Measurements from ENCODE around the gene MC2R. TPM values are rescaled to one million over a fixed set of nuclear protein-coding genes. Genes with fewer than 3 reads are reported as not detected.

Gene MC2R
- total and polyA plus RNA-seq, 10 of the 15 experiments (the other 5 are each of a cell fraction or from before 2014, with no cell fraction given): 0.15 TPM; not detected in 9

DNA sequence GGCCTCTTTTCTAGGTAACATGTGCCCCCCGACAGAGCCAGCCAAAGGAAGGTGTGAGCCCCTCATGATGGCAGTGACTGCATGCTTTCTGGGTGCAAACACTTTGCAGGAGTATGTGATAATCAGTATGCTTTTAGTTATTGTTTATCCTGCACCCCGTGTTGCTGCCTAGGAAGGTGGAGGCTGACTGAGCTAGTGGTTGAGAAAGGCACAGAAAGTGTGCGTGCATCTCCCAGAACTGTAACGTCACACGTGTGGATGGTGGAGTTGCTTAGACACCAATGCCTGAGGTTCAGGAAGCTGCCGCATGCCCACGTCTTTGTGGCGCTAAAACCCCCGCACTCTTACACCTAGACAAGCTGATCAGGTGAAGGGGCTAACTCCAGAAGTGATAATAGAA is 580 bp downstream of the MC2R start:
- DNase-seq (ENCODE audit: low read depth, low spot score) (no peak), FAIRE-seq (no peak), ATAC-seq (no peak)
- TF ChIP-seq KLF5 (IDR thresholded peaks at IDR 0.05; ENCODE audit: partially characterized antibody): no peak
- TF ChIP-seq ZZZ3 (IDR thresholded peaks at IDR 0.05; ENCODE audit: control insufficient read depth, insufficient read length, low read depth): no peak
- TF ChIP-seq NFXL1 (IDR thresholded peaks at IDR 0.05; ENCODE audit: borderline replicate concordance): no peak
- TF ChIP-seq BHLHE40 (IDR thresholded peaks at IDR 0.05; ENCODE audit: borderline replicate concordance in 1 of 2, low read depth in 2 of 2, low read length in 1 of 2): no peak
- TF ChIP-seq, protein P1, sequence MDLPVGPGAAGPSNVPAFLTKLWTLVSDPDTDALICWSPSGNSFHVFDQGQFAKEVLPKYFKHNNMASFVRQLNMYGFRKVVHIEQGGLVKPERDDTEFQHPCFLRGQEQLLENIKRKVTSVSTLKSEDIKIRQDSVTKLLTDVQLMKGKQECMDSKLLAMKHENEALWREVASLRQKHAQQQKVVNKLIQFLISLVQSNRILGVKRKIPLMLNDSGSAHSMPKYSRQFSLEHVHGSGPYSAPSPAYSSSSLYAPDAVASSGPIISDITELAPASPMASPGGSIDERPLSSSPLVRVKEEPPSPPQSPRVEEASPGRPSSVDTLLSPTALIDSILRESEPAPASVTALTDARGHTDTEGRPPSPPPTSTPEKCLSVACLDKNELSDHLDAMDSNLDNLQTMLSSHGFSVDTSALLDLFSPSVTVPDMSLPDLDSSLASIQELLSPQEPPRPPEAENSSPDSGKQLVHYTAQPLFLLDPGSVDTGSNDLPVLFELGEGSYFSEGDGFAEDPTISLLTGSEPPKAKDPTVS (IDR thresholded peaks at IDR 0.05; ENCODE audit: low read depth, low read length): no peak
- TF ChIP-seq HCFC1 (IDR thresholded peaks at IDR 0.05; ENCODE audit: low read length): no peak
- TF ChIP-seq STAT1 (conservative IDR thresholded peaks at IDR 0.05): no peak
- TF ChIP-seq, protein P2, sequence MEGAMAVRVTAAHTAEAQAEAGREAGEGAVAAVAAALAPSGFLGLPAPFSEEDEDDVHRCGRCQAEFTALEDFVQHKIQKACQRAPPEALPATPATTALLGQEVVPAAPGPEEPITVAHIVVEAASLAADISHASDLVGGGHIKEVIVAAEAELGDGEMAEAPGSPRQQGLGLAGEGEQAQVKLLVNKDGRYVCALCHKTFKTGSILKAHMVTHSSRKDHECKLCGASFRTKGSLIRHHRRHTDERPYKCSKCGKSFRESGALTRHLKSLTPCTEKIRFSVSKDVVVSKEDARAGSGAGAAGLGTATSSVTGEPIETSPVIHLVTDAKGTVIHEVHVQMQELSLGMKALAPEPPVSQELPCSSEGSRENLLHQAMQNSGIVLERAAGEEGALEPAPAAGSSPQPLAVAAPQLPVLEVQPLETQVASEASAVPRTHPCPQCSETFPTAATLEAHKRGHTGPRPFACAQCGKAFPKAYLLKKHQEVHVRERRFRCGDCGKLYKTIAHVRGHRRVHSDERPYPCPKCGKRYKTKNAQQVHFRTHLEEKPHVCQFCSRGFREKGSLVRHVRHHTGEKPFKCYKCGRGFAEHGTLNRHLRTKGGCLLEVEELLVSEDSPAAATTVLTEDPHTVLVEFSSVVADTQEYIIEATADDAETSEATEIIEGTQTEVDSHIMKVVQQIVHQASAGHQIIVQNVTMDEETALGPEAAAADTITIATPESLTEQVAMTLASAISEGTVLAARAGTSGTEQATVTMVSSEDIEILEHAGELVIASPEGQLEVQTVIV (IDR thresholded peaks at IDR 0.05; ENCODE audit: borderline replicate concordance, partially characterized antibody): no peak
- no peak for TF ChIP-seq RUNX3 (IDR thresholded peaks at IDR 0.05; ENCODE audit: low read length)
- TF ChIP-seq JUND (IDR thresholded peaks at IDR 0.05; ENCODE audit: low read depth, low read length): no peak
- TF ChIP-seq NRF1 (conservative IDR thresholded peaks at IDR 0.05; ENCODE audit: low read depth, low read length): no peak
- TF ChIP-seq NR2F1 (conservative IDR thresholded peaks at IDR 0.05): no peak
- TF ChIP-seq, protein P3, sequence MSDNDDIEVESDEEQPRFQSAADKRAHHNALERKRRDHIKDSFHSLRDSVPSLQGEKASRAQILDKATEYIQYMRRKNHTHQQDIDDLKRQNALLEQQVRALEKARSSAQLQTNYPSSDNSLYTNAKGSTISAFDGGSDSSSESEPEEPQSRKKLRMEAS (IDR thresholded peaks at IDR 0.05; ENCODE audit: low read depth, low read length): no peak
- no peak for TF ChIP-seq ZNF274 (IDR thresholded peaks at IDR 0.05; ENCODE audit: insufficient read depth, insufficient read length)
- no peak for TF ChIP-seq SMC3 (IDR thresholded peaks at IDR 0.05; ENCODE audit: borderline replicate concordance, low read length)
- TF ChIP-seq BACH1 (IDR thresholded peaks at IDR 0.05; ENCODE audit: borderline replicate concordance): no peak
- no peak overlapping the region for H2AFZ ChIP-seq (ENCODE audit: control insufficient read depth, low read depth, low read length)
- intact Hi-C loops (cut with micrococcal nuclease; ENCODE audit: unreplicated experiment) (no loop called here), in situ Hi-C loops (cut with MboI) (no loop called here)
- no peaks in the 10 kb centered on the region for H4K20me1 ChIP-seq (ENCODE audit: control insufficient read depth, insufficient read depth)
- 35% methylated on average over 9 of the region's 9 CpGs for WGBS (ENCODE audit: insufficient coverage, insufficient replicate concordance, low lambda C conversion rate, missing lambda C conversion rate)
- RAD21 ChIA-PET (ENCODE audit: unreplicated experiment): interaction anchor here (1.2 kb wide), 1 partner anchor 21 kb away, joined by 3 read pairs; no protein-coding TSS in a partner anchor
- CTCF ChIA-PET: no interaction called here
- H3K9me3 ChIP-seq (replicated peaks; ENCODE audit: control insufficient read depth, insufficient read depth, low read length): no peaks in the 10 kb centered on the region
- H3K9ac ChIP-seq (ENCODE audit: control insufficient read depth, insufficient read depth, low read length): no peak overlapping the region
- H3K4me1 ChIP-seq (ENCODE audit: control insufficient read depth, insufficient read depth, low read length): no peaks in the 10 kb centered on the region
- H3K36me3 ChIP-seq (ENCODE audit: control insufficient read depth in 2 of 2, insufficient read depth in 2 of 2, low read length in 1 of 2): no peaks in the 10 kb centered on the region
- no peak overlapping the region for H3K27ac ChIP-seq (ENCODE audit: control insufficient read depth, insufficient read depth)
- SMC1A ChIA-PET (ENCODE audit: uncharacterized antibody, unreplicated experiment): no interaction called here
- no peaks in the 10 kb centered on the region for H3K79me2 ChIP-seq (ENCODE audit: control insufficient read depth, insufficient read depth, low read length)
- H3K4me2 ChIP-seq (ENCODE audit: control insufficient read depth, insufficient read depth): no peak overlapping the region
- no TSS peak for BruUV-seq (replicated peaks)
- no peak overlapping the region for H3K4me3 ChIP-seq
- POLR2A ChIA-PET: no interaction called here
- H3K27me3 ChIP-seq (replicated peaks in 1 of 2; ENCODE audit: control insufficient read depth in 2 of 2, insufficient read depth in 2 of 2, low read length in 1 of 2): peaks cover 0 to 2% of the 10 kb centered on the region in 2 experiments; a peak in 3 of 4 replicates

All from GM12878 (cell line).